IMR-90 (cell line): ENCODE results near the gene KIF13A.

Experiments
- CTCF ChIP-seq: conservative IDR thresholded peaks from 2 replicates; pipeline ENCODE4 v1.5.1; 2012; ENCODE audit warnings: mild to moderate bottlenecking, low read depth, low read length, improper control_type of control experiment
- MAFK ChIP-seq: IDR thresholded peaks from 2 replicates; pipeline ENCODE4 v1.6.1; 2012; ENCODE audit warnings: low read depth, low read length, improper control_type of control experiment
- MAZ ChIP-seq: IDR thresholded peaks from 2 replicates; pipeline ENCODE4 v1.6.1; 2012; ENCODE audit warnings: low read depth, mild to moderate bottlenecking, low read length, improper control_type of control experiment, moderate library complexity, borderline replicate concordance
- POLR2A ChIP-seq: IDR thresholded peaks from 2 replicates; pipeline ENCODE4 v1.6.1; 2012; ENCODE audit warnings: mild to moderate bottlenecking, low read depth, low read length
- RFX5 ChIP-seq: IDR thresholded peaks from 2 replicates; pipeline ENCODE4 v1.8.0; 2012; ENCODE audit warnings: low read depth, mild to moderate bottlenecking, low read length, moderate library complexity
- SMC3 ChIP-seq: fragments of 150-350 bp; IDR thresholded peaks from 2 replicates; pipeline ENCODE4 v1.6.1; 2016; ENCODE audit warnings: low read depth, mild to moderate bottlenecking, antibody characterized with exemption, low read length, moderate library complexity
- USF2 ChIP-seq: fragments of 150-350 bp; IDR thresholded peaks from 2 replicates; pipeline ENCODE4 v1.6.1; 2017; ENCODE audit warnings: mild to moderate bottlenecking, antibody characterized with exemption, low read length, low read depth

- TF ChIP-seq RFX5 (no peak), MAFK (no peak), USF2 (no peak), CTCF (no peak), POLR2A (no peak), MAZ (no peak), SMC3 (no peak)
These were observed 137.2 kb downstream of the KIF13A start for GRCh38 chr6:17850281-17850680.
